HG03460 (cell line): ENCODE results near the gene PLEK2.
"Not testable (repeated sequence)": the region's sequence is repeated elsewhere in the genome, so short reads cannot be mapped to it uniquely, and the experiment has no call there.

Experiments
- ATAC-seq: cut with Tn5 transposase; IDR thresholded peaks from one replicate; pipeline ENCODE4 v1.9.1; 2021; ENCODE audit not compliant: unreplicated experiment

Gene PLEK2

GRCh38 chr14:67429510-67430205 is 17.7 kb upstream of the PLEK2 start:
- ATAC-seq, result no peak

DNA sequence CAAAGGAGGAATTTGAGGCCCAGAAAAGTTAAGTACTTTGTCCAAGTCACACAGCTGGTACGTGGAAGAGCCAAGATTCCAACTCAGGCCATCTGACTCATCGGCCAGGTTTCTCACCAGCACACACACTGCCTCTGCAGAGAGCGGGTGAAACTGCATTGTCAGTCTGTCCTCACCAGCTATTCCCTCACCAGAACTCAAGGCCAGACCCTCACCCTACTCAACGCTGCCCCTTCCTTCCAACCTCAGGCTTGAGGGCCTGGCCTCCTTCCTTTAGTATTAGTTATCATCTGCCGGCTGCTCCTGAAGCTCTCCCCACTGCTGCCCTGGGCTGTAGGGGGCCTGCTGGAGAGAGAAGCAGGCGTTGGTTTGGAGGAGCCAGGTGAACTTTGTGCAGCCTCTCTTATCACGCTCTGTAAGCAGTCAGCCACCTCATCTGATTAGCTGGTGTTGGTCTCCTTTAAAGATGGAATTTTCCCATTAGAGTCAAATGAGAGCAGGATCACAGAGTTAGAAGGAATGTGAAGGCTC is 16.6 kb upstream of the PLEK2 start:
- ATAC-seq, result no peak

DNA sequence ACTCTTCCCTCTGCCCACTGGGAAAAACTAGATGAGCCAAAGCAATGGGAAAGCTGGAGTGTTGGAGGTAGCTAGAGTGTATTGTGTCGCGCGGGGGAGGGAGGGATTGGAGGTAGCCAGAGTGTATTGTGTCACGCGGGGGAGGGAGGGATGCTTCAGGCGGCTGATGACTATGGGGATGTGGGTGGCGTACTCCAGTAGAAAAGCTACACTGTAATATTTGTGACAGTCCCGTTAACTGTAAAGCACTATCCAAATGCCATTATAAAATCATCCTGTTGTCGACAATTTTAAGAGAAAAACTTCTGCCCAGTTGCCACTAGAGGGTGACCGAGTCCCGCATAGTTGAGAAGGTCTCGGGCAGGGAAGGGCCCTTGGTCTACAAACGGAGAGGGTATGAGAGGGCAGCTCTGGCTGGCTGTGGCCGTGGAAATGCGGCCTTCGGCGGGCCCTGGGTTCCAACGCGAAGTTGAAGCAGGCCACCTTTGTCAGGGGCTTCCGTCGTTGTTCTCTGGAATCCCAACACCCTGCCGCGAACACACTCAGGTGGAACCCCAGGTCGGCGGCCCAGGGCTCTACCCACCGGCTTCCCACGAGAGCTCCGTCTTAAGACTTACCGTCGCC is 15.1 kb upstream of the PLEK2 start:
- ATAC-seq, result no peak

DNA sequence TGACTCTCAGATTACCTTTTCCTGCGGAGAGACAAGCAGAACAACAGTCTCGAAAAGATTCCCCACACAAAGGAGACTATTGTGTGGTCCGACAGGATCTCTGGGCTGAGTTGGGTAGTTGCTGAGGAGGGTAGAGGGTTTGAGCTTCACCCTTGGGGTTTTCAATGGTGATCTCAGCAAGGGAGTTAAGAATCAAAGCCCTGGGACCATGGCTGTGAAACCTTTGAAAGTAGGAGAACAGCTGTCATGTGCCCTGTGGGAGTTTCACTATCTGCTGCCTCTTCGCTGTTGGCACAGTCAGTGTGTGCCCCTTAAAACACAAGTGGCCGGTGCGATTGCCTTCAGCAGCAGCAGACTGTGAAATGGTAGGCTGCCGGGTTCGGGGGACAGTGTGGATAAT is 14.2 kb upstream of the PLEK2 start:
- ATAC-seq, result no peak

DNA sequence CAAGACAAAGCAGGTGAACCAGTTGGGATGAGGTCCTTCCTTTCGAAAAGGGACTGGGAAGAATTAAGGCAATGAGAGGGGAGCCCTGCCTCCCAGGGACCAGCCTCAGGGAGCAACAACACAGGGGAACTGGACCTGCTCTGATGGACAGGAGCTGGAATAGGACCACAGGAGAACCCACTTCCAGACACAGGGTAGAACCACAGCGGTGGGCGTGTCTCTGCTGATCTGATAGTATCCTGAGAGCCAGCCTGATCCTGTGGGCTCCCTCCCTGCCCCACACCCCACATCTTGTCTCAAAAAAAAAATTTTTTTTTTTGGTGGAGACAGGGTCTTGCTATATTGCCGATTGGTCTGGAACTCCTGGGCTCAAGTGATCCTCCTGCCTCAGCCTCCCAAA is 13.6 kb upstream of the PLEK2 start:
- no peak for ATAC-seq

GRCh38 chr14:67424539-67424938 is 12.6 kb upstream of the PLEK2 start:
- ATAC-seq, result no peak

DNA sequence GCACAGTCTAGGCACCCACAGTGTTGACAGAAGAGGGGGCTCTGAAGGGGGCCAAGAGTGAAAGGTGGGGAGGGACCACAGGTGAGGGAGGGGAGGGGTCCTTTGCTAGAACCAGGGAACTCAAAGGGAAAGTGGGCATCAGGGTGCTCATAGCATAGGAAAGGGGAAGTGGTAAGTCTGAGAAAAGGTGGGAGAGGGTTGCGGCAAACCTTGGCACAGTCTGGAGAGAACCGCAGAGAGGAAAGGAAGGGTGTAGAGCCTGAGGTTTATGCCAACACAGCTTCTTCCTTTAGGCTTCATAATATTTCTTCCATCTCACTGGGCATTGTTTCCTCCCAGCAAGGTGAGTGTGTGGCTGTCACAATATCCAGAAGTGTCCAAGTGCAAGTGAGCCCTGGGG is 11.5 kb upstream of the PLEK2 start:
- no peak for ATAC-seq

DNA sequence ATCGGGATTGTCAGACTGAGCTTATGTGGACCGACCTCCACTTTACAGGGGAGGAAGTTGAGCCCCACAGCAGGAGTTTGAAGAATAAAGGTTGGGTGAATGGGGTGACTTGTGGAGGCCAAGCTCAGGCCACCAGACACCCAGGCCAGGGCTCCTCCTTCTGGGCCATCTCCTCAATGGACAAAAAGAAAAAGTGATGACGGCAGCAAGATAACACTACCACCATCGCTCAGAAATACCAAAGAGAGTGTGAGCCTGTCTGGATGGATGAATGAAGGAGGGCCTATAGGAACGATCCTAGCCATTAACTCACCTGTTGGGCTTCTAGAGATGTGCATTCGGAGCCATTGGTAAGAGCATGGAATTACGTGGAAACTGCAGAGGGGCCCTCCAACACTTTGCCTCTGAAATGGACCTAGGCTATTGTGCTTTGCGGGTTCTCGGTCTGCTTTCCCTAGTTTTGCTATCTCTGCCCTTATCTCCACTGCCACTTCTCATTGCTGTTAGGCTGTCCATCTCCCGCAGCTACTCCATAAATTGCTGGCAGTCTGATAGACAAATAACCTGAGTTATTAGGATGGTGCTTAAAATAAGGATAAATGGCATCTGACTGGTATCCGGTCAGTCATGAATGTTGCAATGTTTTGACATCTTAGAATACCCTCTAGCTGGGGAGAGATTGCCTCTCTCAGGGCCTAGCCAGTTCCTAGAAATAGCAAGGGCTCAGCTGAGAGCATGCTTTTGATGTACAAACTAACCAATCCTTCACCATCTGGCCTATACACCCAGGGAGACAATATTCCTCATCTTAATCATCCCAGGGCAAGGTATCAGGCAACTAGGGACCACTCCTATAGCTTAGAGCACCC is 9.6 kb upstream of the PLEK2 start:
- no peak for ATAC-seq

- no peak for ATAC-seq
Measured at GRCh38 chr14:67420102-67420739, 8.3 kb upstream of the PLEK2 start.

DNA sequence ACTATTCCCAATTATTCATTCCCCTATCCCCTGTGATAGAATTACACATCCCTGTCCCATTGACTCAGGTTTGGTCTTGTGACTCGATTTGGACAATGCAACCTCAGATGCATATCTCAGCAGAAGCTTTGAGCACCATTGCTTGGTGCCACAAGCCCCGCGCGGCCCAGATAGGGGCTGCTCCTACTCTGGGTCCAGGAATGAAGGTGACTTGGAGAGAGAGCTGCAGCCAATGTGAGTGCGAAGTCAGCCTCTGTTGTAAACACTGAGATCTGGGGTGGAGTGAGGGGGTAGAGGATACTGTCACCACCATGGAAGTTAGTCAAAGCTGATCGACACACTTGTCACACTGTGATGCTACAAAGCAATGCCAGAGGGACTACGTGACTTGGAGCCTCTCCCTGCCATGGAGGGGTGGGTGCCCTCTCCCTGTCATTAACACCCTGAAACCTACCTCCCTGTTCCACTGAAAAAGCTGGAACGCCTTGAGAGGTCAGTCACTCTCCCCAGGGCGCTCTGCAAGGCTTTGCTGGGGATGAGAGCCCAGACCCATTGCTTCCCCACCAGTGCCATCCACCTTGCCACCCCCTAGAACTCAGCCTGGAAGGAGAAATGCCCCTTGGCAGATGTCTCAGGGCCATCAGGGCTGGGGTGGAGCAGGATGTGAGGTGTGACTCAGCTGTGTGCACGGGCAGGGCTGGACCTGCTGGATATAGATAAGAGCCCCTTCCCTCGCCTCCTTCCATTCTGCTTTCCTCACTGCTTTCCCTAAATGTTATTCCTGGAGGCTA is 6.6 kb upstream of the PLEK2 start:
- ATAC-seq, result no peak

- ATAC-seq, result no peak
Measured at GRCh38 chr14:67417633-67418032, 5.7 kb upstream of the PLEK2 start.

- no peak for ATAC-seq
Measured at GRCh38 chr14:67416810-67417209, 4.8 kb upstream of the PLEK2 start.

- ATAC-seq, result no peak
Measured at GRCh38 chr14:67416085-67416484, 4.1 kb upstream of the PLEK2 start.

- ATAC-seq, result not testable (repeated sequence)
Measured at GRCh38 chr14:67415610-67416009, 3.6 kb upstream of the PLEK2 start.

- ATAC-seq, result no peak
Measured at GRCh38 chr14:67413806-67414769, 2.1 kb upstream of the PLEK2 start.

DNA sequence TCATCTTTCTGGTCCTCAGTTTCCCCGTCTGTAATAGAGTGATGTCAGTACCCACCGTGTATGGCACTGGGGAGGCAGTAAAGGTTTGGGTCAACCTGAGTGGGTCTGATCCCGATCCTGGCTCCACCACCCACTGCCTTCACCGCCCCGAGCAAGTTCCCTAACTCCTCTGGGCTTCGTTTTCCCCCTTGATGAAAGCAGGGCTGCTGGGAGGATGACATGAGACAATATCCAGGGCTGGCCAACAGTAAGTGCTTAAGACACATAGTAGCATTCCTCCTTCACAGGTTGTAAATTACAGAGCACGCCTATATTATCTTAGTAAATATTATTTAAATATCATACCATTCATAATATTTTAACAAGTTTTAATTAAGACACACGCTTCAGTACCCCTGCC is 595 bp downstream of the PLEK2 start:
- ATAC-seq, result no peak

- ATAC-seq, result no peak
Measured at GRCh38 chr14:67410313-67410712, 1.7 kb downstream of the PLEK2 start.

DNA sequence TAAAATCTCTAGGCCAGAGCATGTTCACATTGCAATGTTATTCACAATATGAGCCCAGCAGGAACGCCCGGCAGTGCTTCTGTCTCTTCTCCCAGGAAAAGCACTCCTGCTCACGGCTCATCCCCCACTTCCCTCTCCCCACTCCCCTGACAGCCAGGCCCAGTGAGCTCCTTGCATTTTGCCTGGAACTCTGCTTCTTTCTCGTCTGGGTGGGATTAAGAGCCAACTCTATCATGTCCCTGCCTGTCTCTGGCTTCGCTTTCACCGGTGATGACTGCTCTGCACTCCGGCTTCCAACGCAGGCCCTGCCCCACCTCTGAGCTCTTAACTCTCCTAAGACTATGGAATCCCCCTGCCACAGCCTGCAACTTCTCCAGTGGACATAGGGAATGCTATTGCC is 2.5 kb downstream of the PLEK2 start:
- ATAC-seq, result no peak

GRCh38 chr14:67408122-67408801 is 3.7 kb downstream of the PLEK2 start:
- not testable (repeated sequence) for ATAC-seq
